ENCODE data around the gene GMDS. TPM values are rescaled to one million over a fixed set of nuclear protein-coding genes. Genes with fewer than 3 reads are reported as not detected.

The GMDS gene
- total and polyA plus RNA-seq, 4 donors, result 7.3 to 28.3 (median 16.1) TPM

GRCh38 chr6:1991332-1991878, 254.0 kb downstream of the GMDS start:
- ATAC-seq (ENCODE audit: insufficient read depth, low FRiP score), result no peak
- Histone ChIP-seq H3K27ac (ENCODE audit: low read depth in 1 of 2, low read length in 1 of 2) (no peak overlapping the region), H3K9me3 (ENCODE audit: control insufficient read depth in 4 of 4, insufficient read depth in 3 of 4, low read length in 3 of 4) (peaks cover 0 to 1% (median 0%) of the 10 kb centered on the region in 4 donors), H3K27me3 (ENCODE audit: control insufficient read depth in 3 of 3, insufficient read depth in 3 of 3, low read length in 2 of 3) (no peaks in the 10 kb centered on the region), H3K9ac (ENCODE audit: insufficient read depth in 1 of 2, low read length in 2 of 2) (no peak overlapping the region), H3K36me3 (ENCODE audit: control insufficient read depth in 4 of 4, insufficient read depth in 4 of 4, low read length in 4 of 4) (no peaks in the 10 kb centered on the region), H3K4me1 (ENCODE audit: control insufficient read depth in 5 of 5, insufficient read depth in 5 of 5, low read length in 5 of 5) (peaks cover 0 to 10% (median 0%) of the 10 kb centered on the region in 5 donors), H3K4me3 (no peak overlapping the region)
- DNase-seq, result no peak
- TF ChIP-seq CTCF (IDR thresholded peaks at IDR 0.05; ENCODE audit: control extremely low read depth, extremely low read depth), result no peak
- 93 to 95% methylated on average over 6 of the region's 6 CpGs for WGBS, 2 donors

GRCh38 chr6:1988843-1989242, 256.6 kb downstream of the GMDS start:
- Histone ChIP-seq H3K4me3 (no peak overlapping the region), H3K36me3 (ENCODE audit: control insufficient read depth in 4 of 4, insufficient read depth in 4 of 4, low read length in 4 of 4) (no peaks in the 10 kb centered on the region), H3K4me1 (ENCODE audit: control insufficient read depth in 5 of 5, insufficient read depth in 5 of 5, low read length in 5 of 5) (peaks cover 0 to 14% (median 0%) of the 10 kb centered on the region in 5 donors), H3K27me3 (ENCODE audit: control insufficient read depth in 3 of 3, insufficient read depth in 3 of 3, low read length in 2 of 3) (no peaks in the 10 kb centered on the region), H3K9ac (ENCODE audit: insufficient read depth in 1 of 2, low read length in 2 of 2) (no peak overlapping the region), H3K9me3 (ENCODE audit: control insufficient read depth in 4 of 4, insufficient read depth in 3 of 4, low read length in 3 of 4) (peaks cover 0 to 7% (median 0%) of the 10 kb centered on the region in 4 donors), H3K27ac (ENCODE audit: low read depth in 1 of 2, low read length in 1 of 2) (no peak overlapping the region)
- no peak for TF ChIP-seq CTCF (IDR thresholded peaks at IDR 0.05; ENCODE audit: control extremely low read depth, extremely low read depth)
- 85 to 86% methylated on average over 3 of the region's 3 CpGs for WGBS, 2 donors
- DNase-seq (no peak), ATAC-seq (ENCODE audit: insufficient read depth, low FRiP score) (no peak)

- no peak for TF ChIP-seq CTCF (IDR thresholded peaks at IDR 0.05; ENCODE audit: control extremely low read depth, extremely low read depth)
These were observed 257.8 kb downstream of the GMDS start for GRCh38 chr6:1987640-1988039.

More at GRCh38 chr6:1987640-1988039, 257.8 kb downstream of the GMDS start:
- peaks cover 0 to 7% (median 0%) of the 10 kb centered on the region in 4 donors for H3K9me3 ChIP-seq (ENCODE audit: control insufficient read depth in 4 of 4, insufficient read depth in 3 of 4, low read length in 3 of 4)
- no peak overlapping the region for H3K27ac ChIP-seq (ENCODE audit: low read depth in 1 of 2, low read length in 1 of 2)
- H3K9ac ChIP-seq (ENCODE audit: insufficient read depth in 1 of 2, low read length in 2 of 2), result no peak overlapping the region
- H3K27me3 ChIP-seq (ENCODE audit: control insufficient read depth in 3 of 3, insufficient read depth in 3 of 3, low read length in 2 of 3), result no peaks in the 10 kb centered on the region
- peaks cover 0 to 9% (median 0%) of the 10 kb centered on the region in 5 donors for H3K4me1 ChIP-seq (ENCODE audit: control insufficient read depth in 5 of 5, insufficient read depth in 5 of 5, low read length in 5 of 5)
- peak in 1 of 3 donors; percentile 21 for DNase-seq
- H3K36me3 ChIP-seq (ENCODE audit: control insufficient read depth in 4 of 4, insufficient read depth in 4 of 4, low read length in 4 of 4), result no peaks in the 10 kb centered on the region
- no peak for ATAC-seq (ENCODE audit: insufficient read depth, low FRiP score)
- no peak overlapping the region for H3K4me3 ChIP-seq
- 78 to 94% methylated on average over 2 of the region's 2 CpGs for WGBS, 2 donors

All from lung (tissue), 12 donors.